Measurements from ENCODE around the gene FER.
"Not testable (repeated sequence)": the region's sequence is repeated elsewhere in the genome, so short reads cannot be mapped to it uniquely, and the experiment has no call there.

Gene FER

DNA sequence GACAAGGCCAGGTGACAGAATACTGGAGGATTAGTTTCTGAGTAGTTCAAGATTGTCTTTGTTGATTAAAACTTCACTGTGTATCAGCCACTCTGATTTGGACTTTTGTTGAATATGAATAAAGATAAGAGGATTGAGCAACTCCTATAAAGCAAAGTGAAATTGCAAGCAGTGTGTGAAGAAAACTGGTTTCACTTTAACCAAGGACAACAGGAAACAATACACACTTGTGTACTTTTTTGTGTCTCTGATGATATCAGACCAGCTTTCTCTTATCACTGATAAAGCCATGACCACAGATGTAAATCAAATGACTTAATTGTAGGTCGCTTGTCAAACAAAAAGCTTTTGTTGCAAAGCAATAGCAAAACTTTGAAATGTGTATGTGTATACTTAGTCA lies 268.6 kb downstream of the FER start:
- H2AFZ ChIP-seq (ENCODE audit: low read depth, low read length) = no peak overlapping the region
- no peak overlapping the region for H3K4me2 ChIP-seq (ENCODE audit: low read length)
- H3K4me3 ChIP-seq (ENCODE audit: low read length) = no peak overlapping the region
- H4K20me1 ChIP-seq (ENCODE audit: insufficient read depth, low read length) = no peaks in the 10 kb centered on the region
- no peaks in the 10 kb centered on the region for H3K27me3 ChIP-seq (ENCODE audit: low read depth, low read length)
- no peaks in the 10 kb centered on the region for H3K9me3 ChIP-seq (ENCODE audit: insufficient read depth, low read length)
- no peak overlapping the region for H3K9ac ChIP-seq (ENCODE audit: low read length)
- TF ChIP-seq EZH2phosphoT487 (IDR thresholded peaks at IDR 0.05; ENCODE audit: low read depth) (no peak), CTCF (IDR thresholded peaks at IDR 0.05; ENCODE audit: low read depth, low read length) (no peak)
- no peak overlapping the region for H3K27ac ChIP-seq (ENCODE audit: low read length)
- no peaks in the 10 kb centered on the region for H3K4me1 ChIP-seq (ENCODE audit: low read length)
- no peaks in the 10 kb centered on the region for H3K79me2 ChIP-seq (ENCODE audit: low read length)
- H3K36me3 ChIP-seq (replicated peaks; ENCODE audit: low read depth, low read length) = no peaks in the 10 kb centered on the region

DNA sequence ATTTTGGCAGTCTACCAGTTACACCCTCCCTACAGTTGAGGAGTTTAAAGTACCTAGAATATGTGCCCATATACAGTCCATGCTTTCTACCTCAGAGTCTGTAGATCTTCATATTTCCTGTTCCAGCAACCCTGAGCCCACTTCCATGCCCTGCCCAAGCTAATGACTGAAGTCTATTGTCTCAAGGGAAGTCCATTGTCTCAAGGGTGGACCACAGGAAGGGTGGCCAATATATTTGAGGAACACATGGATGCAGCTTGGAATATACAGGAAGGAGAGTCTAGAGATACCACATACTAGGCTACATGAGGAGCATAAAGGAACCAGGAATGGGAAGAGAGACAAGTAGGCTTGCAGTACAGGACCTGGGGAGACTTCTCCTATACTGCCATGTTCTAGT lies 274.4 kb downstream of the FER start:
- Histone ChIP-seq H3K9me3 (ENCODE audit: insufficient read depth, low read length) (no peaks in the 10 kb centered on the region), H3K27ac (ENCODE audit: low read length) (no peak overlapping the region), H3K79me2 (ENCODE audit: low read length) (no peaks in the 10 kb centered on the region), H3K9ac (ENCODE audit: low read length) (no peak overlapping the region), H3K36me3 (replicated peaks; ENCODE audit: low read depth, low read length) (no peaks in the 10 kb centered on the region), H2AFZ (ENCODE audit: low read depth, low read length) (no peak overlapping the region), H3K4me3 (ENCODE audit: low read length) (no peak overlapping the region), H3K27me3 (ENCODE audit: low read depth, low read length) (no peaks in the 10 kb centered on the region), H4K20me1 (ENCODE audit: insufficient read depth, low read length) (no peaks in the 10 kb centered on the region), H3K4me2 (ENCODE audit: low read length) (no peak overlapping the region), H3K4me1 (ENCODE audit: low read length) (no peaks in the 10 kb centered on the region)
- no peak for TF ChIP-seq CTCF (IDR thresholded peaks at IDR 0.05; ENCODE audit: low read depth, low read length)
- TF ChIP-seq EZH2phosphoT487 (IDR thresholded peaks at IDR 0.05; ENCODE audit: low read depth) = no peak

- H4K20me1 ChIP-seq (ENCODE audit: insufficient read depth, low read length); H3K4me2 ChIP-seq (ENCODE audit: low read length); H3K9me3 ChIP-seq (ENCODE audit: insufficient read depth, low read length): not testable (repeated sequence)
Measured at GRCh38 chr5:109025729-109026128, 278.0 kb downstream of the FER start.

DNA sequence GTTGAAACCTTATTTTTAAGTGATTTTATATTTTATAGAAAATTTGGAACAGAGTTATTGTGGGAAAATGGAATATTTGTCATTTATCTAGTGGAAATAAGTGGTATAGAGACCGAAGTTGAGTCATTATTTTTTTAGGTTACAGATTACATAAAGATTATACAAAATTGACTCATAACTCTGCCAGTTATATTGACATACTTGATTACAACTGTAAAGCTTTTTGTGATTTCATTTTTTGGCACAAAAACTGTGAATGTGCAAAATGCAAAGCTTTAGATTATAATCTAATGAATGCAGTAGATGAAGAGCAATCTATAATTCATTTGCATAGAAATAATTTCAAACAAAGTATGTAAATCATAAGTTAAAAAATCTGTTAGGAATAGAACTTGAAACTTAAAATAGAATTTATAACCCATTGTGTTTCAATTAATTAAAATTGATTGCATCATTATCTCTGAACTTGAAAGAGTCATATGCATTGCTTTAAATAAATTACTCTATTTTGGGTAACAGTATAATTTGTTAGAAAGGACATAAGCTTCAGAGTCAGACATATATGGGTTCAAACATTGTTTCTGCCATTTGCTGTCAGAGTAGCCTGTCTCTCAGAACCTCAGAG lies 280.4 kb downstream of the FER start:
- no peaks in the 10 kb centered on the region for H3K79me2 ChIP-seq (ENCODE audit: low read length)
- no peaks in the 10 kb centered on the region for H4K20me1 ChIP-seq (ENCODE audit: insufficient read depth, low read length)
- H3K9me3 ChIP-seq (ENCODE audit: insufficient read depth, low read length) = no peaks in the 10 kb centered on the region
- H3K4me1 ChIP-seq (ENCODE audit: low read length) = peaks cover 6% of the 10 kb centered on the region
- no peak overlapping the region for H3K4me3 ChIP-seq (ENCODE audit: low read length)
- no peak overlapping the region for H3K4me2 ChIP-seq (ENCODE audit: low read length)
- no peak overlapping the region for H2AFZ ChIP-seq (ENCODE audit: low read depth, low read length)
- no peak for TF ChIP-seq CTCF (IDR thresholded peaks at IDR 0.05; ENCODE audit: low read depth, low read length)
- no peak overlapping the region for H3K9ac ChIP-seq (ENCODE audit: low read length)
- no peaks in the 10 kb centered on the region for H3K27me3 ChIP-seq (ENCODE audit: low read depth, low read length)
- no peak overlapping the region for H3K27ac ChIP-seq (ENCODE audit: low read length)
- no peaks in the 10 kb centered on the region for H3K36me3 ChIP-seq (replicated peaks; ENCODE audit: low read depth, low read length)

More at GRCh38 chr5:109025729-109026128, 278.0 kb downstream of the FER start:
- H3K9ac ChIP-seq (ENCODE audit: low read length); H3K4me1 ChIP-seq (ENCODE audit: low read length); H3K27ac ChIP-seq (ENCODE audit: low read length); H3K36me3 ChIP-seq (replicated peaks; ENCODE audit: low read depth, low read length); H3K27me3 ChIP-seq (ENCODE audit: low read depth, low read length); H3K4me3 ChIP-seq (ENCODE audit: low read length); H2AFZ ChIP-seq (ENCODE audit: low read depth, low read length); H3K79me2 ChIP-seq (ENCODE audit: low read length): not testable (repeated sequence)
